Measurements from ENCODE around the gene IL4I1.

IL4I1 gene

DNA sequence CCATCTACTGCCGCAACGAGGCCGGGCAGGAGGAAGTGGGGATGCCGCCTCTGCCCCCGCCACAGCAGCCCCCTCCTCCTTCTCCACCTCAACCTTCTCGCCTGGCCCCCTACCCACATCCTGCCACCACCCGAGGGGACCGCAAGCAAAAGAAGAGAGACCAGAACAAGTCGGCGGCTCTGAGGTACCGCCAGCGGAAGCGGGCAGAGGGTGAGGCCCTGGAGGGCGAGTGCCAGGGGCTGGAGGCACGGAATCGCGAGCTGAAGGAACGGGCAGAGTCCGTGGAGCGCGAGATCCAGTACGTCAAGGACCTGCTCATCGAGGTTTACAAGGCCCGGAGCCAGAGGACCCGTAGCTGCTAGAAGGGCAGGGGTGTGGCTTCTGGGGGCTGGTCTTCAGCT, 36.0 kb upstream of the IL4I1 start:
- Histone ChIP-seq H3F3A (ENCODE audit: insufficient read depth, low read length) (peaks cover 3% of the 10 kb centered on the region), H3K4me2 (ENCODE audit: low read depth, low read length) (no peak overlapping the region), H3K27ac (ENCODE audit: low read length) (no peak overlapping the region)

DNA sequence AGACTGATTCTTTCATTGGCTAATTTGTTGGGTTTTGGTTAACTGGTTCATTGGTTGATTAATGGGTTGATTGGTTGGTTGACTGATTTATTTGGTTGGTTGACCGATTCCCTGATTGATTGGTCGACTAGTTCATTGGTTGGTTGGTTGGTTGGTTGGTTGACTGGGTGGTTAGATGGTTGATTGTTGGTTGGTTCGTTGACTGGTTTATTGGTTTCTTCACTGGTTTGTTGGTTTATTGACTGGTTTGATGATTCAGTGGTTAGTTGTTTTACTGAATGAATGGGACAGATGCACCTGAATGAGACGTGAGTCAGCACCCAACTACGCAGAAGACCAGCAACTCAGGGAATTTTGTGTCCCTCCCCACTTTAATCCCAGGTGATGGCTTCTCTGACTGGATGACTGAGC, 35.4 kb upstream of the IL4I1 start:
- Histone ChIP-seq H3F3A (ENCODE audit: insufficient read depth, low read length) (peaks cover 3% of the 10 kb centered on the region), H3K27ac (ENCODE audit: low read length) (no peak overlapping the region), H3K27me3 (replicated peaks; ENCODE audit: insufficient read depth, low read length) (no peaks in the 10 kb centered on the region), H2AFZ (ENCODE audit: low read length) (no peak overlapping the region), H3K9me3 (replicated peaks; ENCODE audit: insufficient read depth, low read length) (no peaks in the 10 kb centered on the region), H3K9me2 (replicated peaks; ENCODE audit: insufficient read depth, low read length) (no peaks in the 10 kb centered on the region), H3K4me1 (ENCODE audit: low read length) (peaks cover 16% of the 10 kb centered on the region), H3K9ac (ENCODE audit: low read length) (no peak overlapping the region), H3K4me3 (ENCODE audit: low read length) (no peak overlapping the region), H3K36me3 (replicated peaks; ENCODE audit: insufficient read depth, low read length) (peaks cover 6% of the 10 kb centered on the region; the same call in 1 of the 2 replicates), H4K20me1 (ENCODE audit: insufficient read depth, low read length) (no peaks in the 10 kb centered on the region), H3K79me2 (ENCODE audit: low read length) (peaks cover 23% of the 10 kb centered on the region), H3K4me2 (ENCODE audit: low read depth, low read length) (no peak overlapping the region)
- no peak for DNase-seq
- TF ChIP-seq CTCF (IDR thresholded peaks at IDR 0.05; ENCODE audit: low read length) (no peak), EZH2 (optimal IDR thresholded peaks at IDR 0.05; ENCODE audit: low read depth, low read length) (no peak), EZH2phosphoT487 (IDR thresholded peaks at IDR 0.05; ENCODE audit: low read length) (no peak)

More for the DNA sequence above, 36.0 kb upstream of the IL4I1 start:
- peaks cover 2% of the 10 kb centered on the region; the same call in 1 of the 2 replicates for H3K36me3 ChIP-seq (replicated peaks; ENCODE audit: insufficient read depth, low read length)
- no peaks in the 10 kb centered on the region for H3K27me3 ChIP-seq (replicated peaks; ENCODE audit: insufficient read depth, low read length)
- no peak for DNase-seq
- H3K9ac ChIP-seq (ENCODE audit: low read length) = no peak overlapping the region
- H2AFZ ChIP-seq (ENCODE audit: low read length) = no peak overlapping the region
- peaks cover 16% of the 10 kb centered on the region for H3K79me2 ChIP-seq (ENCODE audit: low read length)
- no peaks in the 10 kb centered on the region for H4K20me1 ChIP-seq (ENCODE audit: insufficient read depth, low read length)
- TF ChIP-seq CTCF (IDR thresholded peaks at IDR 0.05; ENCODE audit: low read length) (no peak), EZH2 (optimal IDR thresholded peaks at IDR 0.05; ENCODE audit: low read depth, low read length) (no peak), EZH2phosphoT487 (IDR thresholded peaks at IDR 0.05; ENCODE audit: low read length) (no peak)
- H3K9me3 ChIP-seq (replicated peaks; ENCODE audit: insufficient read depth, low read length) = no peaks in the 10 kb centered on the region
- H3K9me2 ChIP-seq (replicated peaks; ENCODE audit: insufficient read depth, low read length) = no peaks in the 10 kb centered on the region
- peaks cover 9% of the 10 kb centered on the region for H3K4me1 ChIP-seq (ENCODE audit: low read length)
- no peak overlapping the region for H3K4me3 ChIP-seq (ENCODE audit: low read length)

DNA sequence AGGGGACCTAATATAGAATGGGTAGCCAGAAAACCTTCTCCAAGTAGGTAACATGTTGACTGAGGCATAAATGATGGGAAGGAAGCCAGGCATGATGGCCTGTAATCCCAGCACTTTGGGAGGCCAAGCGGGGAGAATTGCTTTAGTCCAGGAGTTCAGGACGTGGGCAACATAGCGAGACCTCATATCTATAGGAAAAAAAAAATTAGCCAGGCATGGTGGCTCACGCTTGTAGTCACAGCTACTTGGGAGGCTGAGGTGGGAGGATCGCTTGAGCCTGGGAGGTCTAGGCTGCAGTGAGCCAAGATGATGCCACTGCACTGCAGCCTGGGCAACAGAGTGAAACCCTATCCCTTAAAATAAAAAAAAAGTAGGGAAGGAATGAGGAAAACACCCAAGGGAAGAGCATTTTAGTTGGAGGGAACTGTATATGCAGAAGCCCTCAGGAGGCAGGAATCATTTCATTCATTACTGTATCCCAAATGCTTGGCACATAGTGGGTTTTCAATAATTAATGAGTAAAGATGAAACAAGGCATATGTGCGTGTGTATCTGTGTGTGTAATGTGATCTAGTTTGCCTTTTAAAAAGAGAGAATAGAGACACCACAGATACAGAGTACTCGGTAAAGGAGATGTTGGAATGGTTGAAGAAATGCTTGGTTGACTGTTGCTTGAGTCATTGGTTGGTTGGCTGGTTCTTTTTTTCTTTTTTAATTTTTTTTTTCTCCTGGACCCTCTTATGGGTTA, 34.8 kb upstream of the IL4I1 start:
- Histone ChIP-seq H3K36me3 (replicated peaks; ENCODE audit: insufficient read depth, low read length) (peaks cover 10% of the 10 kb centered on the region; the same call in 1 of the 2 replicates), H3K27ac (ENCODE audit: low read length) (no peak overlapping the region)

DNA sequence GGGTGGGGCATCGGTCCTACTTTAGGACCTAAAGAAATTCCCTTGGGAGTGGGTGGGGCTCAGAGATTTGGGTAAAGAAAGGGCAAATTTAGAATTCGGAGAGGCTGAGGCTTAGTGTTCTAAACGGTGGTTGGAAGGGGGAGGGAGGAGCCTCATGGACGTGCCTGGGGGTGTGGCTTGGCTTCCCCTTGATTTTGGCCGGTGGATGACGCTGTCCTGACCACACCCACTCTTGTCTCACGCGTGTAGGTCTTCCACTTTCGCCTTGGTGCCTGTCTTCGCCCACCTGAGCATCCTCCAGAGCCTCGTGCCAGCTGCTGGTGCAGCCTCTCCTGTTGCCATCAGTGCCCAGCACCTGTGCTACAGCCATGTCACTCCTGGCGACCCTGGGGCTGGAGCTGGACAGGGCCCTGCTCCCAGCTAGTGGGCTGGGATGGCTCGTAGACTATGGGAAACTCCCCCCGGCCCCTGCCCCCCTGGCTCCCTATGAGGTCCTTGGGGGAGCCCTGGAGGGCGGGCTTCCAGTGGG, 33.9 kb upstream of the IL4I1 start:
- Histone ChIP-seq H2AFZ (ENCODE audit: low read length) (no peak overlapping the region), H3K79me2 (ENCODE audit: low read length) (peaks cover 38% of the 10 kb centered on the region), H3F3A (ENCODE audit: insufficient read depth, low read length) (peaks cover 3% of the 10 kb centered on the region), H3K4me1 (ENCODE audit: low read length) (peaks cover 17% of the 10 kb centered on the region), H3K9me3 (replicated peaks; ENCODE audit: insufficient read depth, low read length) (no peaks in the 10 kb centered on the region), H3K4me2 (ENCODE audit: low read depth, low read length) (peak overlapping the region; percentile 46; the same call in 1 of the 2 replicates), H4K20me1 (ENCODE audit: insufficient read depth, low read length) (no peaks in the 10 kb centered on the region), H3K9me2 (replicated peaks; ENCODE audit: insufficient read depth, low read length) (no peaks in the 10 kb centered on the region), H3K4me3 (ENCODE audit: low read length) (no peak overlapping the region), H3K27me3 (replicated peaks; ENCODE audit: insufficient read depth, low read length) (no peaks in the 10 kb centered on the region), H3K36me3 (replicated peaks; ENCODE audit: insufficient read depth, low read length) (peaks cover 10% of the 10 kb centered on the region; the same call in 1 of the 2 replicates), H3K27ac (ENCODE audit: low read length) (no peak overlapping the region), H3K9ac (ENCODE audit: low read length) (no peak overlapping the region)
- DNase-seq = no peak
- TF ChIP-seq EZH2phosphoT487 (IDR thresholded peaks at IDR 0.05; ENCODE audit: low read length) (no peak), EZH2 (optimal IDR thresholded peaks at IDR 0.05; ENCODE audit: low read depth, low read length) (no peak), CTCF (IDR thresholded peaks at IDR 0.05; ENCODE audit: low read length) (no peak)

More for the DNA sequence above, 34.8 kb upstream of the IL4I1 start:
- Histone ChIP-seq H3K9me3 (replicated peaks; ENCODE audit: insufficient read depth, low read length) (no peaks in the 10 kb centered on the region), H3F3A (ENCODE audit: insufficient read depth, low read length) (peaks cover 3% of the 10 kb centered on the region), H3K4me3 (ENCODE audit: low read length) (no peak overlapping the region), H3K79me2 (ENCODE audit: low read length) (peaks cover 29% of the 10 kb centered on the region), H4K20me1 (ENCODE audit: insufficient read depth, low read length) (no peaks in the 10 kb centered on the region), H3K4me2 (ENCODE audit: low read depth, low read length) (no peak overlapping the region), H3K9ac (ENCODE audit: low read length) (no peak overlapping the region), H3K4me1 (ENCODE audit: low read length) (peaks cover 17% of the 10 kb centered on the region), H2AFZ (ENCODE audit: low read length) (no peak overlapping the region), H3K9me2 (replicated peaks; ENCODE audit: insufficient read depth, low read length) (no peaks in the 10 kb centered on the region), H3K27me3 (replicated peaks; ENCODE audit: insufficient read depth, low read length) (no peaks in the 10 kb centered on the region)
- no peak for DNase-seq
- TF ChIP-seq EZH2phosphoT487 (IDR thresholded peaks at IDR 0.05; ENCODE audit: low read length) = no peak
